Upper lobe of left lung (tissue), 6 donors: ENCODE measurements around the gene PHKB. TPM values are rescaled to one million over a fixed set of nuclear protein-coding genes. Genes with fewer than 3 reads are reported as not detected.
"Not testable (repeated sequence)": the region's sequence is repeated elsewhere in the genome, so short reads cannot be mapped to it uniquely, and the experiment has no call there.

Experiments used
- ATAC-seq, 2 donors: fragments of 200-7000 bp; cut with Tn5 transposase; one replicate each; pipeline ENCODE4 v1.9.1; 2022; ENCODE audit warnings: mild to moderate bottlenecking in 2 of 2, moderate library complexity in 2 of 2; ENCODE audit not compliant: low FRiP score in 2 of 2
- DNase-seq, 2 donors: peaks; one replicate each; pipeline ENCODE4 v3.0.0-alpha.2; 2019 to 2020
- H3K27ac ChIP-seq, 4 donors: fragments of 200-600 bp; sonication (generic); one replicate each; pipeline ENCODE4 v1.5.1; 2016 to 2019
- H3K27me3 ChIP-seq, 4 donors: fragments of 200-600 bp; sonication (generic); one replicate each; pipeline ENCODE4 v1.5.1; 2017 to 2019
- H3K36me3 ChIP-seq, 4 donors: fragments of 200-600 bp; sonication (generic); one replicate each; pipeline ENCODE4 v1.5.1; 2016 to 2019
- H3K4me1 ChIP-seq, 4 donors: fragments of 200-600 bp; sonication (generic); one replicate each; pipeline ENCODE4 v1.5.1; 2018 to 2019
- H3K4me3 ChIP-seq, 4 donors: fragments of 200-600 bp; sonication (generic); one replicate each; pipeline ENCODE4 v1.5.1; 2017 to 2019; ENCODE audit warnings: mild to moderate bottlenecking in 2 of 4, moderate library complexity in 1 of 4
- H3K9me3 ChIP-seq, 4 donors: fragments of 200-600 bp; sonication (generic); one replicate each; pipeline ENCODE4 v1.5.1; 2018 to 2019
- CTCF ChIP-seq, 6 experiments: fragments of 450-650 bp in 4 of 6; fragments of 200-600 bp in 2 of 6; sonication (generic) in 2 of 6; IDR thresholded peaks; one replicate each; pipeline ENCODE4 v1.5.1; 2016 to 2019; ENCODE audit warnings: antibody characterized with exemption in 6 of 6
- EP300 ChIP-seq, 4 donors: sonication (generic); formaldehyde crosslinking; IDR thresholded peaks; one replicate each; pipeline ENCODE4 v1.5.1; 2017; ENCODE audit warnings: antibody characterized with exemption in 4 of 4, control low read depth in 2 of 4
- POLR2A ChIP-seq, 4 donors: fragments of 450-650 bp; IDR thresholded peaks; one replicate each; pipeline ENCODE4 v1.5.1; 2016 to 2017; ENCODE audit warnings: antibody characterized with exemption in 4 of 4, mild to moderate bottlenecking in 2 of 4
- POLR2AphosphoS5 ChIP-seq, 2 donors: sonication (generic); formaldehyde crosslinking; IDR thresholded peaks; one replicate each; pipeline ENCODE4 v1.5.1; 2017; ENCODE audit warnings: antibody characterized with exemption in 2 of 2
- WGBS, 2 donors: methylation state at CpG; one replicate each; pipeline ENCODE4 v1.1.5; 2017 to 2018; 5-methylcytosine and 5-hydroxymethylcytosine counted together
- total RNA-seq, 6 donors: library from RNA; depleted of rRNA in 4 of 6; stranded (reverse); fragments of >200 nt in 4 of 6; gene quantifications; one replicate each; pipeline versions ENCODE4 v1.1.0 to v1.2.1, GENCODE V29; 2016 to 2021
- donor health status: DM: no; HTN: no; CAD: no; lungs with moderate emphysema.
- donor health status: DM: no; HTN: yes; CAD: no; lungs with severe emphysema.

The PHKB gene
- total RNA-seq, 6 donors from 2014 or later: 63.0 to 135 (median 78.5) TPM

GRCh38 chr16:47528431-47528830, 67.3 kb downstream of the PHKB start:
- Histone ChIP-seq H3K36me3 (peaks cover 0 to 4% (median 2%) of the 10 kb centered on the region in 4 donors), H3K27me3 (no peaks in the 10 kb centered on the region)

GRCh38 chr16:47533744-47534292, 72.7 kb downstream of the PHKB start:
- Histone ChIP-seq H3K9me3 (peaks cover 0 to 2% (median 0%) of the 10 kb centered on the region in 4 donors), H3K27me3 (no peaks in the 10 kb centered on the region), H3K36me3 (peaks cover 0 to 11% (median 2%) of the 10 kb centered on the region in 4 donors), H3K4me1 (no peaks in the 10 kb centered on the region), H3K4me3 (no peak overlapping the region), H3K27ac (no peak overlapping the region)
- WGBS, 2 donors: 95 to 100% methylated on average over 2 to 8 of the region's 8 CpGs
- DNase-seq (no peak), ATAC-seq (peak; percentile 12 to 26)
- TF ChIP-seq POLR2A (IDR thresholded peaks at IDR 0.05): no peak
- no peak for TF ChIP-seq POLR2AphosphoS5 (IDR thresholded peaks at IDR 0.05)
- TF ChIP-seq EP300 (IDR thresholded peaks at IDR 0.05): no peak
- TF ChIP-seq CTCF (IDR thresholded peaks at IDR 0.05): no peak

More at GRCh38 chr16:47528431-47528830, 67.3 kb downstream of the PHKB start:
- ATAC-seq (no peak), DNase-seq (no peak)
- Histone ChIP-seq H3K4me3 (no peak overlapping the region), H3K4me1 (peaks cover 0 to 9% (median 2%) of the 10 kb centered on the region in 4 donors), H3K27ac (no peak overlapping the region), H3K9me3 (no peaks in the 10 kb centered on the region)
- TF ChIP-seq POLR2AphosphoS5 (IDR thresholded peaks at IDR 0.05) (no peak), EP300 (IDR thresholded peaks at IDR 0.05) (no peak), CTCF (IDR thresholded peaks at IDR 0.05) (no peak), POLR2A (IDR thresholded peaks at IDR 0.05) (no peak)
- WGBS, 2 donors: 91 to 97% methylated on average over 4 of the region's 4 CpGs

- H3K9me3 ChIP-seq: peaks cover 6 to 33% (median 18%) of the 10 kb centered on the region in 4 donors
- TF ChIP-seq CTCF (IDR thresholded peaks at IDR 0.05): no peak
- TF ChIP-seq POLR2A (IDR thresholded peaks at IDR 0.05): no peak
- TF ChIP-seq EP300 (IDR thresholded peaks at IDR 0.05): no peak
Observed at GRCh38 chr16:47538472-47538871, 77.3 kb downstream of the PHKB start.

GRCh38 chr16:47539707-47540670, 78.9 kb downstream of the PHKB start:
- WGBS, 2 donors: 91 to 94% methylated on average over 13 of the region's 13 CpGs
- DNase-seq, H3K4me1 ChIP-seq, H3K4me3 ChIP-seq, ATAC-seq, H3K27me3 ChIP-seq, H3K27ac ChIP-seq: not testable (repeated sequence)
- H3K36me3 ChIP-seq: peaks cover 0 to 19% (median 0%) of the 10 kb centered on the region in 4 donors
- peaks cover 6 to 35% (median 19%) of the 10 kb centered on the region in 4 donors for H3K9me3 ChIP-seq

More at GRCh38 chr16:47538472-47538871, 77.3 kb downstream of the PHKB start:
- no peaks in the 10 kb centered on the region for H3K27me3 ChIP-seq
- H3K36me3 ChIP-seq: peaks cover 0 to 19% (median under 1%) of the 10 kb centered on the region in 4 donors
- H3K4me3 ChIP-seq: no peak overlapping the region
- H3K27ac ChIP-seq: no peak overlapping the region
- no peaks in the 10 kb centered on the region for H3K4me1 ChIP-seq
- ATAC-seq: no peak
- no peak for DNase-seq
- 71 to 86% methylated on average over 1 of the region's 1 CpG for WGBS, 2 donors

GRCh38 chr16:47541135-47541534, 80.0 kb downstream of the PHKB start:
- not testable (repeated sequence) for H3K27me3 ChIP-seq, H3K27ac ChIP-seq, ATAC-seq, DNase-seq, H3K4me3 ChIP-seq, H3K4me1 ChIP-seq
- H3K36me3 ChIP-seq: peaks cover 0 to 11% (median under 1%) of the 10 kb centered on the region in 4 donors
- 97 to 98% methylated on average over 3 of the region's 3 CpGs for WGBS, 2 donors
- H3K9me3 ChIP-seq: peaks cover 6 to 41% (median 19%) of the 10 kb centered on the region in 4 donors

GRCh38 chr16:47544255-47544654, 83.1 kb downstream of the PHKB start:
- not testable (repeated sequence) for H3K27ac ChIP-seq, ATAC-seq, H3K4me3 ChIP-seq, H3K4me1 ChIP-seq, H3K27me3 ChIP-seq, DNase-seq
- Histone ChIP-seq H3K9me3 (peaks cover 6 to 48% (median 21%) of the 10 kb centered on the region in 4 donors), H3K36me3 (peaks cover 0 to 31% (median 10%) of the 10 kb centered on the region in 4 donors)
- WGBS, 2 donors: 87 to 94% methylated on average over 6 of the region's 6 CpGs

- not testable (repeated sequence) for ATAC-seq, DNase-seq, H3K4me3 ChIP-seq, H3K27ac ChIP-seq, H3K4me1 ChIP-seq, H3K27me3 ChIP-seq
- H3K9me3 ChIP-seq: peaks cover 0 to 18% (median 9%) of the 10 kb centered on the region in 4 donors
- WGBS, 2 donors: 97% methylated on average over 3 of the region's 3 CpGs
- H3K36me3 ChIP-seq: peaks cover 0 to 47% (median 18%) of the 10 kb centered on the region in 4 donors
Observed at GRCh38 chr16:47551185-47551584, 90.1 kb downstream of the PHKB start.

GRCh38 chr16:47551767-47552166, 90.6 kb downstream of the PHKB start:
- H3K9me3 ChIP-seq: peaks cover 0 to 12% (median 6%) of the 10 kb centered on the region in 4 donors
- not testable (repeated sequence) for H3K27ac ChIP-seq, ATAC-seq, H3K4me3 ChIP-seq, H3K27me3 ChIP-seq, DNase-seq, H3K4me1 ChIP-seq
- H3K36me3 ChIP-seq: peaks cover 0 to 43% (median 14%) of the 10 kb centered on the region in 4 donors
- WGBS, 2 donors: 95 to 98% methylated on average over 3 of the region's 3 CpGs
